ENCODE data around the gene RAB4B.

RAB4B gene

GRCh38 chr19:40743926-40744325, 34.1 kb upstream of the RAB4B start:
- DNase-seq (ENCODE audit: low read depth), result no peak
- H3K4me3 ChIP-seq (ENCODE audit: low read depth, low read length), result no peak overlapping the region
- TF ChIP-seq, protein P1, sequence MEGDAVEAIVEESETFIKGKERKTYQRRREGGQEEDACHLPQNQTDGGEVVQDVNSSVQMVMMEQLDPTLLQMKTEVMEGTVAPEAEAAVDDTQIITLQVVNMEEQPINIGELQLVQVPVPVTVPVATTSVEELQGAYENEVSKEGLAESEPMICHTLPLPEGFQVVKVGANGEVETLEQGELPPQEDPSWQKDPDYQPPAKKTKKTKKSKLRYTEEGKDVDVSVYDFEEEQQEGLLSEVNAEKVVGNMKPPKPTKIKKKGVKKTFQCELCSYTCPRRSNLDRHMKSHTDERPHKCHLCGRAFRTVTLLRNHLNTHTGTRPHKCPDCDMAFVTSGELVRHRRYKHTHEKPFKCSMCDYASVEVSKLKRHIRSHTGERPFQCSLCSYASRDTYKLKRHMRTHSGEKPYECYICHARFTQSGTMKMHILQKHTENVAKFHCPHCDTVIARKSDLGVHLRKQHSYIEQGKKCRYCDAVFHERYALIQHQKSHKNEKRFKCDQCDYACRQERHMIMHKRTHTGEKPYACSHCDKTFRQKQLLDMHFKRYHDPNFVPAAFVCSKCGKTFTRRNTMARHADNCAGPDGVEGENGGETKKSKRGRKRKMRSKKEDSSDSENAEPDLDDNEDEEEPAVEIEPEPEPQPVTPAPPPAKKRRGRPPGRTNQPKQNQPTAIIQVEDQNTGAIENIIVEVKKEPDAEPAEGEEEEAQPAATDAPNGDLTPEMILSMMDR (IDR thresholded peaks at IDR 0.05; ENCODE audit: control insufficient read depth, extremely low read depth, insufficient read depth), result no peak

DNA sequence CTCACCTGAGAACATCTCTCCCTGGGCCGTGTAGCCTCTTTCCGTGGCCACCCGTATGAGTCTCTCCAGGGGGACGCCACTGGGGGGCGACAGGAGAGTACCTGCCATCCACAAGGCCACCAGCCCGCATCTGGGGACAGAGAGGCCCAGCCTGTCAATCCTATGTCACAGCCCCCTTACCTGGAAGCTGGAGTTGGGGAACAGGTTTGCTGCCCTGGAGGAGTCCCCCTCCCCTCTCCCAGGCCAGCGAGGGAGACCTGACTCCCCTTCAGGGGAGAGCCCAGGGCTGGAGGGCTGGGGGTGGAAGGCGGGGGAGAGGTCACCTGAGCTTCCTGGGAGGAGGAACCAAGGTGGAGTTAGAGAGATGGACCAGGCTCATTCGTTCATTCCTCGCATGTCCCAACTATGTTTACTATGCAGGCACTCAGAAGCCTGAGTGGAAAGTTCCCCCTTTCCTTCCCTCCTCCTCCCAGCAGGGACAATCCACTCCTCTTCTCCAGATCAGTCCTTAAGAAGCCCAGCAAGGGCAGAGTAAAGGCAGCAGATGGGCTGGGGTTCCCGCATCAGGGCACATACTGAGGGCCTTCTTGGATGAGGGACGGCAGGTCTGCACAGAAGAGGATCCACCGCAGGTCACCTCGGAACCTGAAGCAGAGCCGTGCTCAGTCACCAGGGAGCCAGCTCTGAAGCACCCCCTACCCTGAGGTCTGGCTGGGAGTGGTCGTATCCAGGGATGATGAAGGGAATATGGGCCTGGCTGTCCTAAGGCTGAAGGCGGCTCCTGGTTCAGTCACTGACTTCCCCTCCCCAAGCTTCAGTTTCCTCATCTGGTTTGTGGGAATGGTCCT, 33.3 kb upstream of the RAB4B start:
- no peak for DNase-seq (ENCODE audit: low read depth)
- no peak overlapping the region for H3K4me3 ChIP-seq (ENCODE audit: low read depth, low read length)
- TF ChIP-seq, protein P1 (IDR thresholded peaks at IDR 0.05; ENCODE audit: control insufficient read depth, extremely low read depth, insufficient read depth), result no peak

GRCh38 chr19:40745402-40745780, 32.7 kb upstream of the RAB4B start:
- no peak for DNase-seq (ENCODE audit: low read depth)
- no peak overlapping the region for H3K4me3 ChIP-seq (ENCODE audit: low read depth, low read length)
- TF ChIP-seq, protein P1 (IDR thresholded peaks at IDR 0.05; ENCODE audit: control insufficient read depth, extremely low read depth, insufficient read depth), result no peak

- no peak for DNase-seq (ENCODE audit: low read depth)
- H3K4me3 ChIP-seq (ENCODE audit: low read depth, low read length), result no peak overlapping the region
- TF ChIP-seq, protein P1 (IDR thresholded peaks at IDR 0.05; ENCODE audit: control insufficient read depth, extremely low read depth, insufficient read depth), result no peak
Observed at GRCh38 chr19:40747536-40747935, 30.5 kb upstream of the RAB4B start.

DNA sequence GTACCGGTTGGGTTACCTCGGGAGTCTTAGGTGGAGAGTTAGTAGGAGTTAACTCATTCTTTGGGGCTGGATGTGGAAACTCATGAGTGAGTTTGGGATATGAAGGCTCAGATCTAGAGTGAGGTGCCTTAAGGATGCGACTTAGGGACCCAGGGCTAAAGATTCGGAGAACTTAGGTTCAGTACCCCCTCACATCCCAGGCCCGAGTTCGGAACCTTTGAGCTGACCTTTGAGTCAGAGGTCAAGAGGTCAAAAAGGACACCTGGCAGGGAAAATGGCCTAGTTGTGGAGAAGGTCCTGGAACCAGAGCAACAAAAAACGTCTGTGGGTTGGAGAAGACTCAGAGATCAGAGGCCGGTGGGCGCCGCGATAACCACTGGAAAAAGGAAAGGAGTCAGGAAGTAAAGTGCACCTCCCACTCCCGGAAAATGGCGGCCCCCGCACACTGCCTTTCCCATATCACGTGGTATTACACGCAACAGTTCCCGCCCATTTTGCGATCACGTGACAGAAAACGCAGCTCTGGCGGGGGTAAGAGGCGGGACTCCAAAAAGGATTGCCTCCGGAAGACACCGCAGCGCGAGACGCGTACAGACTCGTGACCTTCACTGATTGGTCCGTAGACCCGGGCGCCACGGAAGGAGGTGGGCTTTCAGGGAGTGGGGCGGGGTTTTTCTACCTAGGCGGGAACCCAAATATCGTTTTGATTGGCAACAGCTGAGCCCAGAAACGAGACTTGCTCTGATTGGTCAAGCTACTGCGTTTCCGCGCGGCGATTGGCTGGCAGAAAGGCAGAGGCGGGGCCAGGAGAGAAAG, 27.8 kb upstream of the RAB4B start, which contains the start of gene ACTMAP:
Gene ACTMAP, minus strand, starts transcription at position 420 of the 816 bp plus-strand sequence. CDS start 674 bp downstream, outside the sequence.
- TF ChIP-seq, protein P1 (IDR thresholded peaks at IDR 0.05; ENCODE audit: control insufficient read depth, extremely low read depth, insufficient read depth), result no peak
- H3K4me3 ChIP-seq (ENCODE audit: low read depth, low read length), result peak within 1 kb of the TSS; percentile 83
- DNase-seq (ENCODE audit: low read depth), result peak; percentile 95

DNA sequence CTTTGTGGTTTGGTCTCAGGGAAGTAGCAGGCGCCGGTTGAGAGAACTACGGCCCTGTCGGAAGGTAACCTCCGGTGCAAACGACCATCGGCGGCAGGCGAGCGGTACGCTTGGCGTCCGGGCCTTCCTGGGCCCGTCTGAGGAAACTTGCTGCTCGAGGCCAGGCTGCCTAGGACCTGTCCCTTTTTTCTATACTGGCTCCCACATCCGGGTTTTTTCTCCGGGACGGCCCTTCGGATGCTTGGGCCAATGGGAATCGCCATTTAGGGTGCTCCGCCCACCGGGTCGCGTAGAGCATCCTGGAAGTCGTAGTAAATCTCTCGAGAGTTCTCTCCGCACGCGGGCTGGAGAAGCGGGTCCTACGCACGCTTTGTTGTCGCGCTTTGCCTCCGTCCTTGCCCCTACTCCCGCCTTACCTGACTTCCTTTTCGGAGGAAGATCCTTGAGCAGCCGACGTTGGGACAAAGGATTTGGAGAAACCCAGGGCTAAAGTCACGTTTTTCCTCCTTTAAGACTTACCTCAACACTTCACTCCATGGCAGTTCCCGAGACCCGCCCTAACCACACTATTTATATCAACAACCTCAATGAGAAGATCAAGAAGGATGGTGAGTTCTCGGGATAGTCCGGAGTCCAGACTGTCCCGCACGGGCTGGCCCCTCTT, 27.0 kb upstream of the RAB4B start, which contains the start of gene SNRPA:
Gene SNRPA, plus strand, starts transcription at position 330 of the 664 bp plus-strand sequence. Its CDS starts 206 bp downstream, at position 536.
- TF ChIP-seq, protein P1 (IDR thresholded peaks at IDR 0.05; ENCODE audit: control insufficient read depth, extremely low read depth, insufficient read depth), result no peak
- peak; percentile 85 for DNase-seq (ENCODE audit: low read depth)
- H3K4me3 ChIP-seq (ENCODE audit: low read depth, low read length), result peak within 1 kb of the TSS; percentile 83
